ENCODE measurements around the gene WASF3.
A peak's percentile ranks its signal among the peaks of the same experiment; 100 is the strongest.

Gene WASF3
- 0 to 0.78 (median 0.11) reads per million in 9 experiments for total RNA-seq

- Mint-ChIP-seq H3K36me3 (ENCODE audit: insufficient read depth) (peaks cover 2% of the 10 kb centered on the region), H3K9me3 (no peaks in the 10 kb centered on the region), H3K4me3 (peak within 1 kb of the TSS; percentile 1 to 61), H3K27ac (no peak within 1 kb of the TSS), H3K4me1 (ENCODE audit: low read depth in 2 of 2) (peaks cover 0 to 6% of the 10 kb centered on the region in 2 donors), H3K27me3 (peaks cover 29 to 36% of the 10 kb centered on the region in 2 donors)
- DNase-seq (no peak), ATAC-seq (replicated peaks) (no peak)
Observed at GRCh38 chr13:26557393-26558073, at the start of gene WASF3. Gene WASF3, plus strand, starts transcription at chr13:26557683. Its CDS starts 84,588 bp downstream, at chr13:26642271.

- no peaks in the 10 kb centered on the region for H3K9me3 Mint-ChIP-seq
Observed at GRCh38 chr13:26508885-26509284, 48.6 kb upstream of the WASF3 start.

GRCh38 chr13:26509491-26509890 is 48.0 kb upstream of the WASF3 start:
- Mint-ChIP-seq H3K27me3 (peaks cover 40 to 47% of the 10 kb centered on the region in 2 donors), H3K4me3 (no peak overlapping the region), H3K9me3 (no peaks in the 10 kb centered on the region), H3K27ac (no peak overlapping the region), H3K4me1 (ENCODE audit: low read depth in 2 of 2) (no peaks in the 10 kb centered on the region), H3K36me3 (ENCODE audit: insufficient read depth) (no peaks in the 10 kb centered on the region)
- DNase-seq: no peak
- ATAC-seq (replicated peaks): no peak

More at GRCh38 chr13:26508885-26509284, 48.6 kb upstream of the WASF3 start:
- no peak for DNase-seq
- Mint-ChIP-seq H3K4me3 (no peak overlapping the region), H3K36me3 (ENCODE audit: insufficient read depth) (no peaks in the 10 kb centered on the region), H3K27ac (no peak overlapping the region), H3K4me1 (ENCODE audit: low read depth in 2 of 2) (no peaks in the 10 kb centered on the region), H3K27me3 (peaks cover 40 to 45% of the 10 kb centered on the region in 2 donors)
- no peak for ATAC-seq (replicated peaks)

- Mint-ChIP-seq H3K9me3 (no peaks in the 10 kb centered on the region), H3K36me3 (ENCODE audit: insufficient read depth) (peaks cover 1% of the 10 kb centered on the region), H3K27ac (no peak overlapping the region), H3K4me3 (no peak overlapping the region), H3K27me3 (peaks cover 44 to 55% of the 10 kb centered on the region in 2 donors), H3K4me1 (ENCODE audit: low read depth in 2 of 2) (no peaks in the 10 kb centered on the region)
- ATAC-seq (replicated peaks) (no peak), DNase-seq (no peak)
Observed at GRCh38 chr13:26513931-26514330, 43.6 kb upstream of the WASF3 start.

- H3K36me3 Mint-ChIP-seq (ENCODE audit: insufficient read depth): peaks cover 2% of the 10 kb centered on the region
- H3K4me3 Mint-ChIP-seq: no peak overlapping the region
- peaks cover 47 to 61% of the 10 kb centered on the region in 2 donors for H3K27me3 Mint-ChIP-seq
- H3K4me1 Mint-ChIP-seq (ENCODE audit: low read depth in 2 of 2): no peaks in the 10 kb centered on the region
- DNase-seq (no peak), ATAC-seq (replicated peaks) (no peak)
- H3K9me3 Mint-ChIP-seq: no peaks in the 10 kb centered on the region
- H3K27ac Mint-ChIP-seq: no peak overlapping the region
Observed at GRCh38 chr13:26515721-26516120, 41.8 kb upstream of the WASF3 start.

- Mint-ChIP-seq H3K27ac (no peak overlapping the region), H3K9me3 (no peaks in the 10 kb centered on the region), H3K36me3 (ENCODE audit: insufficient read depth) (peaks cover 2% of the 10 kb centered on the region), H3K27me3 (peaks cover 39 to 48% of the 10 kb centered on the region in 2 donors), H3K4me3 (no peak overlapping the region), H3K4me1 (ENCODE audit: low read depth in 2 of 2) (no peaks in the 10 kb centered on the region)
- DNase-seq (no peak), ATAC-seq (replicated peaks) (no peak)
Observed at GRCh38 chr13:26517936-26518335, 39.5 kb upstream of the WASF3 start.

GRCh38 chr13:26518451-26518959 is 39.0 kb upstream of the WASF3 start:
- Mint-ChIP-seq H3K9me3 (no peaks in the 10 kb centered on the region), H3K4me1 (ENCODE audit: low read depth in 2 of 2) (no peaks in the 10 kb centered on the region), H3K27me3 (peaks cover 36 to 53% of the 10 kb centered on the region in 2 donors), H3K4me3 (no peak overlapping the region), H3K27ac (no peak overlapping the region), H3K36me3 (ENCODE audit: insufficient read depth) (peaks cover 2% of the 10 kb centered on the region)
- ATAC-seq (replicated peaks) (no peak), DNase-seq (no peak)

- H3K36me3 Mint-ChIP-seq (ENCODE audit: insufficient read depth): peaks cover 2% of the 10 kb centered on the region
- no peak for ATAC-seq (replicated peaks)
- no peaks in the 10 kb centered on the region for H3K4me1 Mint-ChIP-seq (ENCODE audit: low read depth in 2 of 2)
- no peak for DNase-seq
- H3K27me3 Mint-ChIP-seq: peaks cover 23 to 40% of the 10 kb centered on the region in 2 donors
- H3K9me3 Mint-ChIP-seq: no peaks in the 10 kb centered on the region
- H3K4me3 Mint-ChIP-seq: no peak overlapping the region
- no peak overlapping the region for H3K27ac Mint-ChIP-seq
Observed at GRCh38 chr13:26522571-26522970, 34.9 kb upstream of the WASF3 start.

GRCh38 chr13:26523007-26523406 is 34.5 kb upstream of the WASF3 start:
- Mint-ChIP-seq H3K4me3 (no peak overlapping the region), H3K27me3 (peaks cover 23 to 40% of the 10 kb centered on the region in 2 donors), H3K27ac (no peak overlapping the region), H3K36me3 (ENCODE audit: insufficient read depth) (peaks cover 2% of the 10 kb centered on the region), H3K4me1 (ENCODE audit: low read depth in 2 of 2) (no peaks in the 10 kb centered on the region), H3K9me3 (no peaks in the 10 kb centered on the region)
- DNase-seq (no peak), ATAC-seq (replicated peaks) (no peak)

- no peaks in the 10 kb centered on the region for H3K4me1 Mint-ChIP-seq (ENCODE audit: low read depth in 2 of 2)
- no peak for ATAC-seq (replicated peaks)
- peaks cover 15 to 20% of the 10 kb centered on the region in 2 donors for H3K27me3 Mint-ChIP-seq
- no peak for DNase-seq
- H3K36me3 Mint-ChIP-seq (ENCODE audit: insufficient read depth): no peaks in the 10 kb centered on the region
- no peak overlapping the region for H3K4me3 Mint-ChIP-seq
- no peaks in the 10 kb centered on the region for H3K9me3 Mint-ChIP-seq
- no peak overlapping the region for H3K27ac Mint-ChIP-seq
Observed at GRCh38 chr13:26525528-26525927, 32.0 kb upstream of the WASF3 start.

- Mint-ChIP-seq H3K4me3 (no peak overlapping the region), H3K27me3 (peaks cover 20 to 28% of the 10 kb centered on the region in 2 donors), H3K36me3 (ENCODE audit: insufficient read depth) (no peaks in the 10 kb centered on the region), H3K4me1 (ENCODE audit: low read depth in 2 of 2) (no peaks in the 10 kb centered on the region), H3K9me3 (no peaks in the 10 kb centered on the region), H3K27ac (no peak overlapping the region)
- DNase-seq (no peak), ATAC-seq (replicated peaks) (no peak)
Observed at GRCh38 chr13:26526702-26527216, 30.7 kb upstream of the WASF3 start.

- DNase-seq (no peak), ATAC-seq (replicated peaks) (no peak)
- Mint-ChIP-seq H3K9me3 (no peaks in the 10 kb centered on the region), H3K27me3 (peaks cover 16 to 19% of the 10 kb centered on the region in 2 donors), H3K27ac (no peak overlapping the region), H3K36me3 (ENCODE audit: insufficient read depth) (no peaks in the 10 kb centered on the region), H3K4me1 (ENCODE audit: low read depth in 2 of 2) (no peaks in the 10 kb centered on the region), H3K4me3 (no peak overlapping the region)
Observed at GRCh38 chr13:26528527-26528926, 29.0 kb upstream of the WASF3 start.

GRCh38 chr13:26529441-26529840 is 28.0 kb upstream of the WASF3 start:
- Mint-ChIP-seq H3K9me3 (no peaks in the 10 kb centered on the region), H3K4me3 (no peak overlapping the region), H3K36me3 (ENCODE audit: insufficient read depth) (no peaks in the 10 kb centered on the region), H3K27ac (no peak overlapping the region), H3K27me3 (peaks cover 17 to 19% of the 10 kb centered on the region in 2 donors), H3K4me1 (ENCODE audit: low read depth in 2 of 2) (no peaks in the 10 kb centered on the region)
- no peak for DNase-seq
- ATAC-seq (replicated peaks): no peak

- H3K4me3 Mint-ChIP-seq: no peak overlapping the region
- no peak for ATAC-seq (replicated peaks)
- H3K9me3 Mint-ChIP-seq: no peaks in the 10 kb centered on the region
- no peak for DNase-seq
- no peaks in the 10 kb centered on the region for H3K4me1 Mint-ChIP-seq (ENCODE audit: low read depth in 2 of 2)
- H3K36me3 Mint-ChIP-seq (ENCODE audit: insufficient read depth): no peaks in the 10 kb centered on the region
- peaks cover 9 to 19% of the 10 kb centered on the region in 2 donors for H3K27me3 Mint-ChIP-seq
- no peak overlapping the region for H3K27ac Mint-ChIP-seq
Observed at GRCh38 chr13:26531742-26532141, 25.7 kb upstream of the WASF3 start.

All from effector memory CD8-positive, alpha-beta T cell (primary cell).